HepG2 (cell line): ENCODE data around the gene ESYT1. TPM values are rescaled to one million over a fixed set of nuclear protein-coding genes. Genes with fewer than 3 reads are reported as not detected.
A peak's percentile ranks its signal among the peaks of the same experiment; 100 is the strongest.

ENCODE experiments used
- ATF2 ChIP-seq: sonication (generic); formaldehyde crosslinking; IDR thresholded peaks from 2 replicates; pipeline ENCODE4 v1.4.0; 2020; ENCODE audit warnings: missing genetic modification reagents
- CREM ChIP-seq, 2 experiments: sonication (generic) in 1 of 2; formaldehyde crosslinking in 1 of 2; IDR thresholded peaks; 2 replicates each; pipeline versions ENCODE4 v1.4.0 to v1.6.1; 2016 to 2020; ENCODE audit warnings: antibody characterized with exemption in 1 of 2, mild to moderate bottlenecking in 1 of 2, missing genetic modification reagents in 1 of 2
- GMEB1 ChIP-seq: sonication (generic); formaldehyde crosslinking; IDR thresholded peaks from 2 replicates; pipeline ENCODE4 v1.5.1; 2020; ENCODE audit warnings: missing genetic modification reagents, mild to moderate bottlenecking, borderline replicate concordance
- HMG20A ChIP-seq: IDR thresholded peaks from 2 replicates; pipeline ENCODE4 v1.6.1; 2016; ENCODE audit warnings: borderline replicate concordance
- IRX3 ChIP-seq: sonication (generic); formaldehyde crosslinking; IDR thresholded peaks from 2 replicates; pipeline ENCODE4 v1.8.1; 2023; ENCODE audit warnings: mild to moderate bottlenecking, low read depth, missing genetic modification reagents, borderline replicate concordance
- MATR3 ChIP-seq: sonication (generic); formaldehyde crosslinking; IDR thresholded peaks from 2 replicates; pipeline ENCODE4 v1.4.0; 2020; ENCODE audit warnings: missing genetic modification reagents
- MTA1 ChIP-seq: sonication (generic); formaldehyde crosslinking; IDR thresholded peaks from 2 replicates; pipeline ENCODE4 v1.4.0; 2020; ENCODE audit warnings: missing genetic modification reagents, mild to moderate bottlenecking, borderline replicate concordance
- PHB2 ChIP-seq: fragments of 450-650 bp; IDR thresholded peaks from 2 replicates; pipeline ENCODE4 v1.6.1; 2018; ENCODE audit not compliant: partially characterized antibody
- PREB ChIP-seq: sonication (generic); formaldehyde crosslinking; IDR thresholded peaks from 2 replicates; pipeline ENCODE4 v1.4.0; 2020; ENCODE audit warnings: missing genetic modification reagents
- RFXANK ChIP-seq: IDR thresholded peaks from 2 replicates; pipeline ENCODE4 v1.6.1; 2016
- SNAPC2 ChIP-seq: sonication (generic); formaldehyde crosslinking; IDR thresholded peaks from 2 replicates; pipeline ENCODE4 v1.8.1; 2022; ENCODE audit warnings: mild to moderate bottlenecking, missing genetic modification reagents
- SRF ChIP-seq: IDR thresholded peaks from 2 replicates; pipeline ENCODE4 v1.6.1; 2011; ENCODE audit warnings: mild to moderate bottlenecking, low read depth, low read length, moderate library complexity
- THAP9 ChIP-seq: sonication (generic); formaldehyde crosslinking; IDR thresholded peaks from 2 replicates; pipeline ENCODE4; 2020; ENCODE audit warnings: missing genetic modification reagents, mild to moderate bottlenecking, borderline replicate concordance
- ZNF143 ChIP-seq: sonication (generic); formaldehyde crosslinking; IDR thresholded peaks from 2 replicates; pipeline ENCODE4 v1.4.0; 2020; ENCODE audit warnings: missing genetic modification reagents
- ZNF24 ChIP-seq: fragments of 450-650 bp; IDR thresholded peaks from 2 replicates; pipeline ENCODE4 v1.6.1; 2017; ENCODE audit warnings: antibody characterized with exemption, mild to moderate bottlenecking
- ZNF292 ChIP-seq: sonication (generic); formaldehyde crosslinking; IDR thresholded peaks from 2 replicates; pipeline ENCODE4 v1.8.1; 2022; ENCODE audit warnings: mild to moderate bottlenecking, low read depth, missing genetic modification reagents, borderline replicate concordance
- ZNF382 ChIP-seq: sonication (generic); formaldehyde crosslinking; IDR thresholded peaks from 2 replicates; pipeline ENCODE4 v1.5.0; 2020; ENCODE audit warnings: missing genetic modification reagents, mild to moderate bottlenecking, borderline replicate concordance
- ZSCAN22 ChIP-seq: sonication (generic); formaldehyde crosslinking; IDR thresholded peaks from 2 replicates; pipeline ENCODE4 v1.4.0; 2020; ENCODE audit warnings: mild to moderate bottlenecking, missing genetic modification reagents
- ZXDC ChIP-seq: sonication (generic); formaldehyde crosslinking; IDR thresholded peaks from 2 replicates; pipeline ENCODE4 v1.5.0; 2020; ENCODE audit warnings: mild to moderate bottlenecking, missing genetic modification reagents
- polyA plus RNA-seq, 8 experiments: library from polyadenylated mRNA; depleted of rRNA in 3 of 8; stranded (reverse) in 7 of 8; unstranded in 1 of 8; fragments of >200 nt; fragmentation: Illumina TruSeq in 4 of 8; extraction: Trizol in 4 of 8; gene quantifications; 2 replicates each; pipeline versions ENCODE4 v1.2.1 to v1.2.3, GENCODE V29; 2011 to 2016; ENCODE audit warnings: low read depth in 4 of 8, missing spikeins in 1 of 8, mixed read lengths in 1 of 8; ENCODE audit not compliant: insufficient read depth in 1 of 8
- total RNA-seq, 5 experiments: library from RNA; depleted of rRNA; stranded (reverse); fragments of >200 nt; fragmentation: Illumina TruSeq; extraction: Trizol; gene quantifications; 2 replicates each; pipeline ENCODE4 v1.2.3, GENCODE V29; 2016; ENCODE audit warnings: low read depth in 1 of 5

The ESYT1 gene
- total and polyA plus RNA-seq, 2 of the 13 experiments (the other 11 are each of a cell fraction or from before 2014, with no cell fraction given): 66.9 to 71.0 TPM

- TF ChIP-seq GMEB1 (CRISPR knock-in tag): peak; percentile 95
- peak; percentile 97 for TF ChIP-seq ZNF143 (CRISPR knock-in tag)
- no peak for TF ChIP-seq RFXANK (CRISPR knock-in tag)
- peak; percentile 45; the same call in 1 of the 2 replicates for TF ChIP-seq ZNF292 (CRISPR knock-in tag)
- TF ChIP-seq ZNF24: no peak
- peak; percentile 89 for TF ChIP-seq THAP9 (CRISPR knock-in tag)
- TF ChIP-seq MTA1: 0 out of 2 replicates have a peak, but pooled peaks have one; percentile 77
- TF ChIP-seq ATF2 (CRISPR knock-in tag): peak; percentile 74
- TF ChIP-seq IRX3 (CRISPR knock-in tag): 0 out of 2 replicates have a peak, but pooled peaks have one; percentile 25
- peak; percentile 58; the same call in 1 of the 2 replicates for TF ChIP-seq ZXDC
- 0 out of 2 replicates have a peak, but pooled peaks have one; percentile 55 for TF ChIP-seq SRF
- 0 out of 2 replicates have a peak, but pooled peaks have one; percentile 79 for TF ChIP-seq SNAPC2 (CRISPR knock-in tag)
- peak; percentile 93 for TF ChIP-seq CREM (IDR thresholded peaks at IDR 0.05)
- TF ChIP-seq CREM (CRISPR knock-in tag; IDR thresholded peaks at IDR 0.05): no peak
- no peak for TF ChIP-seq MATR3 (CRISPR knock-in tag)
- no peak; the same call in 1 of the 2 replicates for TF ChIP-seq HMG20A
- TF ChIP-seq PHB2: no peak
- no peak for TF ChIP-seq ZSCAN22 (CRISPR knock-in tag)
- no peak for TF ChIP-seq PREB (CRISPR knock-in tag)
- no peak for TF ChIP-seq ZNF382 (CRISPR knock-in tag)
These were observed 23.8 kb upstream of the ESYT1 start, which contains the start of gene PA2G4 (continued) for GRCh38 chr12:56104109-56104814.
